OCI-LY7 (cell line): Measurements from ENCODE around the gene ALK. TPM values are rescaled to one million over a fixed set of nuclear protein-coding genes. Genes with fewer than 3 reads are reported as not detected.

Experiments
- BruUV-seq: library from RNA; stranded (reverse); fragments of 400-500 nt; replicated peaks from 2 replicates; lab custom pipeline; 2021; lab: Mats Ljungman, UMichigan
- CTCF ChIA-PET: fragments of 300-600 bp; sonication (Branson Sonifier 250); formaldehyde crosslinking; loops from one replicate; lab custom pipeline; 2022; ENCODE audit warnings: antibody characterized with exemption; ENCODE audit not compliant: unreplicated experiment; lab: Charles Lee
- POLR2A ChIA-PET: fragments of 300-600 bp; sonication (Branson Sonifier 250); formaldehyde crosslinking; loops from one replicate; lab custom pipeline; 2022; ENCODE audit warnings: antibody characterized with exemption; lab: Charles Lee
- DNase-seq: peaks from one replicate; pipeline ENCODE4 v3.0.0-alpha.2; 2015; ENCODE audit warnings: low spot score
- H2AFZ ChIP-seq: fragments of 200-600 bp; sonication (generic), shearing (Covaris generic); 2 replicates; pipeline ENCODE4 v1.6.1; 2014; ENCODE audit warnings: mild to moderate bottlenecking, antibody characterized with exemption, low read length, moderate library complexity
- H3K27ac ChIP-seq: fragments of 200-600 bp; sonication (generic); 2 replicates; pipeline ENCODE4 v1.5.1; 2014; ENCODE audit warnings: mixed run types, low read depth, mild to moderate bottlenecking, moderate library complexity, low read length, inconsistent platforms; ENCODE audit not compliant: poor library complexity, severe bottlenecking
- H3K36me3 ChIP-seq: fragments of 200-600 bp; sonication (generic); 2 replicates; pipeline ENCODE4 v1.6.1; 2014; ENCODE audit warnings: mild to moderate bottlenecking, antibody characterized with exemption, low read length, moderate library complexity, mixed read lengths; ENCODE audit not compliant: insufficient read depth
- H3K4me1 ChIP-seq: fragments of 200-600 bp; sonication (generic); 2 replicates; pipeline ENCODE4 v1.5.1; 2014; ENCODE audit warnings: mild to moderate bottlenecking, low read length; ENCODE audit not compliant: insufficient read depth, poor library complexity, severe bottlenecking
- H3K4me2 ChIP-seq: fragments of 200-600 bp; sonication (generic); 2 replicates; pipeline ENCODE4 v1.6.1; 2014; ENCODE audit warnings: mild to moderate bottlenecking, low read length
- H3K4me3 ChIP-seq: fragments of 200-600 bp; sonication (generic); 2 replicates; pipeline ENCODE4 v1.5.1; 2014; ENCODE audit warnings: mild to moderate bottlenecking, low read depth, low read length; ENCODE audit not compliant: poor library complexity, severe bottlenecking
- H3K79me2 ChIP-seq: fragments of 200-600 bp; sonication (generic); 2 replicates; pipeline ENCODE4 v1.6.1; 2016; ENCODE audit warnings: low read depth, mild to moderate bottlenecking, low read length, moderate library complexity, mixed read lengths; ENCODE audit not compliant: insufficient read depth
- H3K9me2 ChIP-seq: fragments of 200-600 bp; sonication (generic); 2 replicates; pipeline ENCODE4 v1.6.1; 2016; ENCODE audit warnings: mild to moderate bottlenecking, low read length, mixed read lengths; ENCODE audit not compliant: insufficient read depth
- H3K9me3 ChIP-seq: fragments of 200-600 bp; sonication (generic); 2 replicates; pipeline ENCODE4 v1.6.1; 2014; ENCODE audit warnings: mild to moderate bottlenecking, mixed run types, low read length, mixed read lengths
- H4K20me1 ChIP-seq: fragments of 200-600 bp; sonication (generic); 2 replicates; pipeline ENCODE4 v1.6.1; 2014; ENCODE audit warnings: mild to moderate bottlenecking, antibody characterized with exemption, low read length, moderate library complexity, mixed read lengths; ENCODE audit not compliant: insufficient read depth
- EZH2phosphoT487 ChIP-seq: fragments of 200-600 bp; sonication (generic); IDR thresholded peaks from 2 replicates; pipeline ENCODE4 v1.6.1; 2018; ENCODE audit warnings: low read depth, borderline replicate concordance, mild to moderate bottlenecking, mixed run types, antibody characterized with exemption, low read length, moderate library complexity, mixed read lengths
- intact Hi-C: fragments of 100-400 bp; cut with micrococcal nuclease; formaldehyde crosslinking; loops from one replicate; pipeline ENCODE4 v1.10.0; 2022; ENCODE audit not compliant: unreplicated experiment
- total RNA-seq, 2 experiments: library from RNA; depleted of rRNA in 1 of 2; stranded (reverse); fragments of >200 nt in 1 of 2; shearing (Covaris generic) in 1 of 2; gene quantifications; 2 replicates each; pipeline ENCODE4 v1.2.3, GENCODE V29; 2014 to 2022
- TF ChIP-seq, protein P1 (sequence below): fragments of 200-600 bp; sonication (generic); conservative IDR thresholded peaks from 2 replicates; pipeline ENCODE4 v1.5.1; 2014; ENCODE audit warnings: mild to moderate bottlenecking, antibody characterized with exemption, low read length, moderate library complexity, mixed read lengths

Gene ALK
- total RNA-seq, 2 experiments from 2014 or later: 0.09 TPM; not detected in 1

GRCh38 chr2:29562896-29563295 lies 358.5 kb downstream of the ALK start:
- no peaks in the 10 kb centered on the region for H3K36me3 ChIP-seq
- no peak for DNase-seq
- H3K4me3 ChIP-seq: no peak overlapping the region
- H3K9me3 ChIP-seq: no peaks in the 10 kb centered on the region
- H3K4me1 ChIP-seq: no peaks in the 10 kb centered on the region
- BruUV-seq: no TSS peak
- intact Hi-C loops: no loop called here
- H3K79me2 ChIP-seq: no peaks in the 10 kb centered on the region
- no peaks in the 10 kb centered on the region for H3K9me2 ChIP-seq
- H2AFZ ChIP-seq: no peak overlapping the region
- CTCF ChIA-PET: no interaction called here
- POLR2A ChIA-PET: no interaction called here
- H3K4me2 ChIP-seq: no peak overlapping the region
- no peak overlapping the region for H3K27ac ChIP-seq
- TF ChIP-seq EZH2phosphoT487: no peak
- TF ChIP-seq, protein P1, sequence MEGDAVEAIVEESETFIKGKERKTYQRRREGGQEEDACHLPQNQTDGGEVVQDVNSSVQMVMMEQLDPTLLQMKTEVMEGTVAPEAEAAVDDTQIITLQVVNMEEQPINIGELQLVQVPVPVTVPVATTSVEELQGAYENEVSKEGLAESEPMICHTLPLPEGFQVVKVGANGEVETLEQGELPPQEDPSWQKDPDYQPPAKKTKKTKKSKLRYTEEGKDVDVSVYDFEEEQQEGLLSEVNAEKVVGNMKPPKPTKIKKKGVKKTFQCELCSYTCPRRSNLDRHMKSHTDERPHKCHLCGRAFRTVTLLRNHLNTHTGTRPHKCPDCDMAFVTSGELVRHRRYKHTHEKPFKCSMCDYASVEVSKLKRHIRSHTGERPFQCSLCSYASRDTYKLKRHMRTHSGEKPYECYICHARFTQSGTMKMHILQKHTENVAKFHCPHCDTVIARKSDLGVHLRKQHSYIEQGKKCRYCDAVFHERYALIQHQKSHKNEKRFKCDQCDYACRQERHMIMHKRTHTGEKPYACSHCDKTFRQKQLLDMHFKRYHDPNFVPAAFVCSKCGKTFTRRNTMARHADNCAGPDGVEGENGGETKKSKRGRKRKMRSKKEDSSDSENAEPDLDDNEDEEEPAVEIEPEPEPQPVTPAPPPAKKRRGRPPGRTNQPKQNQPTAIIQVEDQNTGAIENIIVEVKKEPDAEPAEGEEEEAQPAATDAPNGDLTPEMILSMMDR: no peak
- H4K20me1 ChIP-seq: no peaks in the 10 kb centered on the region; the same call in 1 of the 2 replicates

DNA sequence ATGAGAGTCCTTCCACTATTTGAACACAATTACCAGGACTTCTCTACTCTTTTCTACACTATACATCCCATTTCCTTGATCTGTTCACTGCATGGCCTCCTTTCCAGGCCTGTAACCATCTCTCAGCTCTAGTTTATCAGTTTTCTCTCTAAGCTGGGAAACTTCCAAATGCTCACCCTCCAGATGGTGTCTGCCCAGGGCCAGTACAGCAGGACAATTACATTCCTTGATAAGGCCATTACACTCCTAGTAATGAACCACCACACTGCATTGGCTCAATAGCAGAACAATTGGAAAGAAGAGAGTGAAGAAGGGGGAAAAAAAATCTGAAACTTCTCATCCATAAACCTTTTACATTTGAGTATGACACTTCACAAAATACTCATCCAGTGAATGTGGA lies 359.1 kb downstream of the ALK start:
- H3K27ac ChIP-seq: no peak overlapping the region
- POLR2A ChIA-PET: no interaction called here
- no peaks in the 10 kb centered on the region for H3K4me1 ChIP-seq
- H3K36me3 ChIP-seq: no peaks in the 10 kb centered on the region
- H3K4me2 ChIP-seq: no peak overlapping the region
- no peak for TF ChIP-seq EZH2phosphoT487
- TF ChIP-seq, protein P1: no peak
- no TSS peak for BruUV-seq
- intact Hi-C loops: no loop called here
- no peak overlapping the region for H2AFZ ChIP-seq
- DNase-seq: no peak
- no peaks in the 10 kb centered on the region for H3K79me2 ChIP-seq
- CTCF ChIA-PET: no interaction called here
- H3K9me2 ChIP-seq: no peaks in the 10 kb centered on the region
- H3K4me3 ChIP-seq: no peak overlapping the region
- no peaks in the 10 kb centered on the region for H3K9me3 ChIP-seq
- no peaks in the 10 kb centered on the region for H4K20me1 ChIP-seq

DNA sequence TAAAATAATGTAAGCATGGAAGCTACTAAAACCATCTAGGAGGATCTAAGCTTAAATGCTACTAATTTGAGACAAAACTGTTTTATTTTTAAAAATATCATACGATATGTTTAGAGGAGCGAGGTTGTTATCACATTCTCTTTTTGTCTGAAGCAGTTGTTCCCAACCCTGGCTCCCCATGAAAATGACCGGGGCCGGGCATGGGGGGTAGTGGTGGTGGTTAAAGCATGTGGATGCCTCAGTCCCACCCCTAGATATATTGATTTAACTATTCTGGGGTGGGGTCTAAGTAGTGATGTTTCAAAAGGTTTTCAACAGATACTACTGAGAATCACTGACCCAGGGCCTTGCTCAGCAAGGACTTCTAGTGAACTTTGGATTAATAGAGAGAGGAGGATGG lies 359.8 kb downstream of the ALK start:
- ChIA-PET CTCF (no interaction called here), POLR2A (no interaction called here)
- Histone ChIP-seq H3K36me3 (no peaks in the 10 kb centered on the region), H2AFZ (no peak overlapping the region), H3K79me2 (no peaks in the 10 kb centered on the region), H3K9me2 (no peaks in the 10 kb centered on the region), H3K4me2 (no peak overlapping the region), H3K4me1 (no peaks in the 10 kb centered on the region), H3K27ac (no peak overlapping the region), H3K4me3 (no peak overlapping the region), H4K20me1 (no peaks in the 10 kb centered on the region), H3K9me3 (no peaks in the 10 kb centered on the region)
- intact Hi-C loops: no loop called here
- no peak for TF ChIP-seq EZH2phosphoT487
- TF ChIP-seq, protein P1: no peak
- no peak for DNase-seq
- BruUV-seq: no TSS peak
